ENCODE measurements around the gene GALE.
"Not testable (repeated sequence)": the region's sequence is repeated elsewhere in the genome, so short reads cannot be mapped to it uniquely, and the experiment has no call there.

The GALE gene

DNA sequence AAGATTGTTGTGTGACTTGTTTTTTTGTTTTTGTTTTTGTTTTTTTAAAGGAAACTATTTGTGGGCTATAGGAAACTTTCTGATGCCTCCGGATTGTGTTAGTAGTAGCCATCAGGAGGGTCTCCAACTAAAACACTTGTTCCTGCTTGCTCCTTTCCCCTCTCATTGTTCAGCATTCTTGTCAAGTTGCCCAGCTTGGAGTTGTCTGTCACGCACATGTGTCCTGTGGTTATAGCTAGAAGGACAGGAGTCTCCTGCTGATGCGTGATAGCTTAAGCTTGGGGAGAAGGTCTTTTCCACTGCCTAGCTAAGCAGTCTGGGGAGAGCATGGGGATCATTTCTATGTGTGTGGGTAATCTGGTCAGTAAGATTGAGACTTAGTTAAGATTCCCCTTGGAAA, 12.9 kb downstream of the GALE start:
- no peak overlapping the region for H3K9ac ChIP-seq (ENCODE audit: low read depth, low read length)
- H3K4me1 ChIP-seq (ENCODE audit: control insufficient read depth, insufficient read depth, low read length): peaks cover 21% of the 10 kb centered on the region
- H3K9me3 ChIP-seq (replicated peaks; ENCODE audit: low read length): no peaks in the 10 kb centered on the region
- peaks cover 47% of the 10 kb centered on the region for H3K36me3 ChIP-seq (ENCODE audit: insufficient read depth, low read length)
- no peak overlapping the region for H3K4me3 ChIP-seq (ENCODE audit: low read length)
- H3K27me3 ChIP-seq (ENCODE audit: control insufficient read depth, insufficient read depth, low read length): no peaks in the 10 kb centered on the region
- H3K4me2 ChIP-seq (ENCODE audit: low read length): no peak overlapping the region

DNA sequence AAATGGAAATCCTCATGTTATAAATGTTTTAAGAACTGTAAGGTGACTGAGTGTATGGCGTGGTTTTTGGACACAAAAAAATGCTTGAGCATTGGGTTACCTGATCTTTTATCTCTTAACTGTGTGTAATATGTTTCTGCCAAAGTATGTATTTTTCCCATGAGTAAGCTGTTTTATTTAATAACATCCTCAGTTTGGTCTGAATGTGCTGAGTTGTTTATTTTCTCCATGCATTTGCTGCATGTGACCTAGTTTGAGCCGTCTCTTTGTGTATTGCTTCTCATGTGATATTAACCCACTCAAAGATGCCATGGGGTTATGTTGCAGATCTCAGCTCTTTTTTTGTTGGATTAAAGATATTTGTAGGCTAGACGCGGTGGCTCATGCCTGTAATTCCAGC, 15.7 kb downstream of the GALE start:
- Histone ChIP-seq H3K9me3 (replicated peaks; ENCODE audit: low read length) (no peaks in the 10 kb centered on the region), H3K4me2 (ENCODE audit: low read length) (no peak overlapping the region), H3K9ac (ENCODE audit: low read depth, low read length) (no peak overlapping the region), H3K36me3 (ENCODE audit: insufficient read depth, low read length) (peaks cover 51% of the 10 kb centered on the region), H3K4me1 (ENCODE audit: control insufficient read depth, insufficient read depth, low read length) (peaks cover 14% of the 10 kb centered on the region), H3K27me3 (ENCODE audit: control insufficient read depth, insufficient read depth, low read length) (no peaks in the 10 kb centered on the region), H3K4me3 (ENCODE audit: low read length) (no peak overlapping the region)

DNA sequence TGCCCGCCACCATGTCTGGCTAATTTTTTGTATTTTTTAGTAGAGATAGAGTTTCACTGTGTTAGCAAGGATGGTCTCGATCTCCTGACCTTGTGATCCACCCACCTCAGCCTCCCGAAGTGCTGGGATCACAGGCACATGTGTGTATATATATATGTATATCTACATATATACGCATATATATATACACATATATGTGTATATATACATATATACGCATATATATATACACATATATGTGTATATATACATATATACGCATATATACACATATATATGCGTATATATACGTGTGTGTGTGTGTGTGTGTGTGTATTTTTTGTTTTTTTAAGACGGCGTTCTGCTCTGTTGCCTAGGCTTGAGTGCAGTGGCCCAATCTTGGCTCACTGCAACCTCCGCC, 17.4 kb downstream of the GALE start:
- not testable (repeated sequence) for H3K9ac ChIP-seq (ENCODE audit: low read depth, low read length); H3K9me3 ChIP-seq (replicated peaks; ENCODE audit: low read length); H3K4me2 ChIP-seq (ENCODE audit: low read length); H3K4me3 ChIP-seq (ENCODE audit: low read length); H3K27me3 ChIP-seq (ENCODE audit: control insufficient read depth, insufficient read depth, low read length)
- Histone ChIP-seq H3K36me3 (ENCODE audit: insufficient read depth, low read length) (peaks cover 41% of the 10 kb centered on the region), H3K4me1 (ENCODE audit: control insufficient read depth, insufficient read depth, low read length) (peaks cover 17% of the 10 kb centered on the region)

DNA sequence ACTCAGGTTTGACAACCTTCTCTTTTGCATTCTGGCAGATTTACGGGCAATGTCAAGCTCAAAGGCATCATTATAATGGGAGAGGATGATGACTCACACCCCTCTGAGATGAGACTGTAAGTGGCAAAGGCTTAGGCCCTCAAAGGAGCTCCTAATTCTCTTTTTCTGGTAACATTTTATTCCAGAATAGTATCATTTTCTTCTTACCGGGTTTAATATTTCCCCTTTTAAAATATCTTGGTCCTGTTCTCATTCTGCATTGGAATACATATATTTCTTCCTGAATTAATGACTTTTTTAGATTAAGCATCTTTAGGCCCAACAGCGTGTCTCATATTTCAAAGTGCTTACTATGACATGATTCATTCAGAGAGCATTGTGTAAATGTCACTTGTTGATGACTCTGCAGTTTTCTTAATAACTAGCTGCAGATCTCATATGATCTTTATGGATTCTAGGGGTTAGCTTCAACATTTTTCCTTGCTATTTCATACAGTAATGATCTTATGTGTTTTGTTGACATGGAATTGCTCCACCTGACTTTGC, 20.7 kb downstream of the GALE start:
- peaks cover 15% of the 10 kb centered on the region for H3K36me3 ChIP-seq (ENCODE audit: insufficient read depth, low read length)
- peak overlapping the region; percentile 86 for H3K4me2 ChIP-seq (ENCODE audit: low read length)
- H3K9ac ChIP-seq (ENCODE audit: low read depth, low read length): peak overlapping the region; percentile 85
- peak overlapping the region; percentile 82 for H3K4me3 ChIP-seq (ENCODE audit: low read length)
- H3K9me3 ChIP-seq (replicated peaks; ENCODE audit: low read length): no peaks in the 10 kb centered on the region
- no peaks in the 10 kb centered on the region for H3K27me3 ChIP-seq (ENCODE audit: control insufficient read depth, insufficient read depth, low read length)
- peaks cover 17% of the 10 kb centered on the region for H3K4me1 ChIP-seq (ENCODE audit: control insufficient read depth, insufficient read depth, low read length)

DNA sequence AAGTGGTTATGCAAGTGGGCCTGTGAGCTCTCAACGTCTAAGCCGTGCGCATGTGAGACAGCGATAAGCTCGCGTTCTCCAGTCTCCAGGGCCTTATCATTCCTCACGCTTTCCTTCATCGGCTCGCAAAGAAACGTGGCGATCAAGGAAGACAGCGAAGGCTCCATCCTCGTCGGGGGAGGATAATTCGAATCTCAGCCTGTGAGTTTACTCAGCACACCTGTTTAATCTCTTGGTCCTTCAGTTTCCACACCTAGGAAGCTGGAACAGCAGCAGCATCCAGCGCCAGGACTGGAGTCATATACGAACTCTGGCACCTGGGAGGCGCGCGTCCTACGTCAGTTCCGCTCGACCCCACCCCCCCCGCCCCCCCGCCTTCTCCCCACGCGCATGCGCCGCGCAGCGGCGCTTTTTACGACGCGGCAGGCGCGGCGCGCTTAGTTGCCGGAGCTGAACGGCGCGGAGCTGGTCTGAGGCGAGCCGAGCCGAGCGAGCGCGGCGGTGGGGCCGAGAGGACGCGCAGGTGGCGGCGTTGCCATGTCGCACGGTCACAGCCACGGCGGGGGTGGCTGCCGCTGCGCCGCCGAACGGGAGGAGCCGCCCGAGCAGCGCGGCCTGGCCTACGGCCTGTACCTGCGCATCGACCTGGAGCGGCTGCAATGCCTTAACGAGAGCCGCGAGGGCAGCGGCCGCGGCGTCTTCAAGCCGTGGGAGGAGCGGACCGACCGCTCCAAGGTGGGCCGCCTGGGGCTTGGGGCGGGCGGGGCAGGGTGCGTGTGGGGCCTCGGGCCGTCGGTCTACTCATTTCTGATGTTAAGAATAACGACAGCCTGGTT, 22.4 kb downstream of the GALE start, which contains the start of gene PITHD1:
TSS of gene PITHD1 (plus strand) at position 440 of the 836 bp plus-strand sequence. CDS start at position 538, 98 bp downstream.
- H3K9me3 ChIP-seq (replicated peaks; ENCODE audit: low read length): no peaks in the 10 kb centered on the region
- H3K4me3 ChIP-seq (ENCODE audit: low read length): peak within 1 kb of the TSS; percentile 82
- peaks cover 4% of the 10 kb centered on the region for H3K36me3 ChIP-seq (ENCODE audit: insufficient read depth, low read length)
- H3K27me3 ChIP-seq (ENCODE audit: control insufficient read depth, insufficient read depth, low read length): no peaks in the 10 kb centered on the region
- H3K9ac ChIP-seq (ENCODE audit: low read depth, low read length): peak within 1 kb of the TSS; percentile 85
- H3K4me2 ChIP-seq (ENCODE audit: low read length): peak within 1 kb of the TSS; percentile 87
- H3K4me1 ChIP-seq (ENCODE audit: control insufficient read depth, insufficient read depth, low read length): peaks cover 17% of the 10 kb centered on the region

DNA sequence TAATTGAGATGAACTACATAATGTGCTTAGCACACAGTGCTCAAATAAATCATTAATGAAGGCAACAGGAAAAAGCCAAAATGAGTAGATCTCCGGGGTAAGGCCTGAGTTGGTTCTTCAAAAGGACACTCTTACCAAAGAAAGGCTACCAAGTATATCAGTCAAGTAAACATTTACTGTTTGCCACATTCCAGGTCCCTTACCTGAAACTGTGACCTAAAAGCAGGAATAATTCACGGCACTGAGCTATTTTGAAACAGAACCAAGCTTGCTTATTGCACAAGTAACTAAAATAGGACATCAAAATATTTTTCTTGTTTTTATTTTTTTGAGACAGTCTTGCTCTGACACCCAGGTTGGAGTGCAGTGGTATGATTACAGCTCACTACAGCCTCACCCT, 24.3 kb downstream of the GALE start:
- peaks cover 17% of the 10 kb centered on the region for H3K4me1 ChIP-seq (ENCODE audit: control insufficient read depth, insufficient read depth, low read length)
- H3K36me3 ChIP-seq (ENCODE audit: insufficient read depth, low read length): no peaks in the 10 kb centered on the region

DNA sequence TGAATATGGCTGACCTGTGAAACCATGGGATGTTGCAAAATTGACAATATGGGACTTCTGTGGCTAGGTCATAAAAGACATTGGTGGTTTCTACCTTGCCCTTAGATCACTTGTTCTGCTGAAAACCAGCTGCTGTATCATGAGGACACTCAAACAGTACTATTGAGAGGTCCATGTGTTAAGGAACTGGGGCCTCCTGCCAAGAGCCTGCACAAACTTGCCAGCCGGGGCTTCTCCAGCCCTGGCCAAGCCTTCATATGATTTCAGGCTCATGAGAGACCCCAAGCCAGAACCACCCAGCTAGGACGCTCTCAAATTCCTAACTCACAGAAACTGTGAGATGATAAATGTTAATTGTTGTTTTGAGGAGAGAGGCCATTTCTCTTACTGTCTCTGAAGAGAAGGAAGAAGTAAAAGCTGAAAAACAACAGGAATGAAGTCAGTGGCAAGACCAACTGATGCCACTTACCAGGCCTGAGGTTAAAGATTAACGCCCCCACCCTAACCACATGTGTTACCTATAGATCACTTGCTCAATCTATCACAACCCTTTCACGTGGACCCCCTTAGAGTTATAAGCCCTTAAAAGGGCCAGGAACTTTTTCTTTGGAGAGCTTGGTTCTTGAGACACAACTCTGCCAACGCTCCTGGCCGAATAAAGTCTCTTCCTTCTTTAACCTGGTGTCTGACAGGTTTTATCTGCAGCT, 26.2 kb downstream of the GALE start:
- H3K36me3 ChIP-seq (ENCODE audit: insufficient read depth, low read length): no peaks in the 10 kb centered on the region
- H3K4me1 ChIP-seq (ENCODE audit: control insufficient read depth, insufficient read depth, low read length): peaks cover 4% of the 10 kb centered on the region
- no peaks in the 10 kb centered on the region for H3K9me3 ChIP-seq (replicated peaks; ENCODE audit: low read length)
- H3K4me2 ChIP-seq (ENCODE audit: low read length): no peak overlapping the region
- no peak overlapping the region for H3K9ac ChIP-seq (ENCODE audit: low read depth, low read length)
- no peak overlapping the region for H3K4me3 ChIP-seq (ENCODE audit: low read length)
- no peaks in the 10 kb centered on the region for H3K27me3 ChIP-seq (ENCODE audit: control insufficient read depth, insufficient read depth, low read length)

More for the DNA sequence above, 24.3 kb downstream of the GALE start:
- no peak overlapping the region for H3K4me3 ChIP-seq (ENCODE audit: low read length)
- H3K9ac ChIP-seq (ENCODE audit: low read depth, low read length): no peak overlapping the region
- H3K9me3 ChIP-seq (replicated peaks; ENCODE audit: low read length): no peaks in the 10 kb centered on the region
- no peaks in the 10 kb centered on the region for H3K27me3 ChIP-seq (ENCODE audit: control insufficient read depth, insufficient read depth, low read length)
- no peak overlapping the region for H3K4me2 ChIP-seq (ENCODE audit: low read length)

DNA sequence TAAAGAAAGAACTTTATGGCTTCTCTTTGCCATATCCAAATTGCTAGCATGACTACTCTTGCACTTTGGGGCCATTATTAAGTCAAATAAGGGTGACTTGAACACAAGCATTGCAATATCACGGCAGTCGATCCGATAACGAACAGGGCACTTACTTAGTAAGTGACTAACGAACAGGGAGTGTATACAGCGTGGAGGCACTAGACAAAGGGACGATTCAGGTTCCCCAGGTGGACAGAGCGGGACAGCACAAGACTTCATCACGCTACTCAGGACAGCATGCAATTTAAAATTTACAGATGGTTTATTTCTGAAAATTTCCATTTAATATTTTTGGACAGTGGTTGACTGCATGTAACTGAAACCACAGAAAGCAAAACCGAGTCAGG, 27.7 kb downstream of the GALE start:
- Histone ChIP-seq H3K9ac (ENCODE audit: low read depth, low read length) (no peak overlapping the region), H3K4me2 (ENCODE audit: low read length) (no peak overlapping the region), H3K4me3 (ENCODE audit: low read length) (no peak overlapping the region), H3K9me3 (replicated peaks; ENCODE audit: low read length) (no peaks in the 10 kb centered on the region), H3K27me3 (ENCODE audit: control insufficient read depth, insufficient read depth, low read length) (no peaks in the 10 kb centered on the region), H3K36me3 (ENCODE audit: insufficient read depth, low read length) (no peaks in the 10 kb centered on the region), H3K4me1 (ENCODE audit: control insufficient read depth, insufficient read depth, low read length) (no peaks in the 10 kb centered on the region)

DNA sequence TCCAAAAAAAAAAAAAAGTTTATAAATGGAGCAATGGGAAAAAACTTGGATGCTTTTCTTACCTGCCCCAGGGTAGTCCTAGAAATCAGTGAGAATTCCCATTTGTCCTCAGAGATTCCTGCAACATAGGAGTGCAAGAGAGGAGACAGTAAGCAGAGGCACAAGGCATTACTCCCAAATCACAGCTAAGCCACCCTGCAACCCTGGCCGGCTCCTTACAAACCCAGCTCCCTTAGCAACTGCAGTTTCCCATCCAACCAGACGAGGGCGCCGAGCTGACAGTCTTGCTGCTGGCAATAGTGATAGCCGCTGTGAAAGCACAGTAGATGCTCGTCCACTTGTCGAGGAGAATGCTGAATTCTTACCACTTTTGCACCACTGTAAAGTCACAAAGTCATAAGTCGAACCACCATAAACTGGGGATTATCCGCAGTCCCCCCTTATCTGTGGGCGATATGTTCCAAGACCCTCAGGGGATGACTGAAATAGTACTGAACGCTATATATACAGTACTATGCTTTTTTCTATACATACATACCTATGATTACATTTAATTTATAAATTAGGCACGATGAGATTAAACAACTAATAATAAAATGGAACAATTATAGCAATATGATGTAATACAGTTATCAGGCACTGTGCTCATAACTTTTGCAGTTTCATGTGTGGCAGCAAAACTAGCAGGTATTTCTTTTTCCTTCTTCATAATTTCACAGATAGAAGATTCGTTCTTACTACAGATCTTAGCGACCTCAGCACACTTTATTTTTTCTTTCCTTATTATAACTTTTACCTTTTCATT, 28.3 kb downstream of the GALE start:
- H3K4me1 ChIP-seq (ENCODE audit: control insufficient read depth, insufficient read depth, low read length): no peaks in the 10 kb centered on the region
- no peaks in the 10 kb centered on the region for H3K9me3 ChIP-seq (replicated peaks; ENCODE audit: low read length)
- no peak overlapping the region for H3K9ac ChIP-seq (ENCODE audit: low read depth, low read length)
- peak overlapping the region; percentile 50 for H3K4me2 ChIP-seq (ENCODE audit: low read length)
- no peak overlapping the region for H3K4me3 ChIP-seq (ENCODE audit: low read length)
- no peaks in the 10 kb centered on the region for H3K36me3 ChIP-seq (ENCODE audit: insufficient read depth, low read length)
- no peaks in the 10 kb centered on the region for H3K27me3 ChIP-seq (ENCODE audit: control insufficient read depth, insufficient read depth, low read length)

DNA sequence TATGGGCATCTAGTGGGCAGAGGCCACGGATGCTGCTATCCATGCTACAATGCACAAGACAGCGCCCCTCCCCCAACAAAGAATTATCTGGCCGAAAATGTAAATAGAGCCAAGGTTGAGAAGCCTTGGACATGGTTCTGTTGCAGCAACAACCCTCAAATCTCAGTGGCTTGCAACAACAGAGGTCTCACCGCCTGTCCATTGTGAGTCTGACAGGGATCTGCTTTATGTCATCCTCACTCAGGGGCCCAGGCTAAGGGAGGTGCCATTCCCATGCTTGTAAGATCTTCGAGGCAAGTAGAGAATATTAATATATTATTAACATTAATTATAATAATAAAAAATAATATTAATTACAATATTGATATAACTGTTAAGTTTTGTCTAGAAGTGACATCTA, 31.8 kb downstream of the GALE start:
- H3K9me3 ChIP-seq (replicated peaks; ENCODE audit: low read length): no peaks in the 10 kb centered on the region
- H3K4me3 ChIP-seq (ENCODE audit: low read length): no peak overlapping the region
- peaks cover 8% of the 10 kb centered on the region for H3K36me3 ChIP-seq (ENCODE audit: insufficient read depth, low read length)
- H3K4me2 ChIP-seq (ENCODE audit: low read length): no peak overlapping the region
- no peaks in the 10 kb centered on the region for H3K4me1 ChIP-seq (ENCODE audit: control insufficient read depth, insufficient read depth, low read length)
- no peak overlapping the region for H3K9ac ChIP-seq (ENCODE audit: low read depth, low read length)
- H3K27me3 ChIP-seq (ENCODE audit: control insufficient read depth, insufficient read depth, low read length): no peaks in the 10 kb centered on the region

DNA sequence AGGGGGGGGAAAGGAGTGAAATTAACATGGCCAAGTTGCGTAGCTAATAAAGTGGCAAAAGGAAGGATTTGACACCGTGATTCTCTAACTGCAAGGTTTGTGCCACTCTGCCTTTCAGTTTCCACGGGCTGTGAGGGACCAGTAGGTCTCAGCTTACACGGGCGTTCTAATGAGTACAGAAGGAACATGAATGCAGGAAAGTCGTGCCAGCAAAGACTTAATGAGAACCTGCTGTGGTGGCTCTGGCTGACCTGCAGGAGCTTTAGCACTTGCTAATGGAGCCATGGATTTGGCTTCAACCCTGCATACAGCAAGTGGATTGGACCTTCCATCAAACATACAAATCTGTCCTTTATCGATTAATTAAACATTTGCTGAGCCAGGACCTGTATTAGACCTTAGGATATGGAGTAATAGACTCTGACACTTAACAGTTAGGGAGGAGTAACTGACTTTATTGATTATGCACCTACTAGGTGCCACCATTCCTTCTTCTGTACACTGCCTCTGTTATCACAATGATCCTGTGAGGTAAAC, 37.4 kb downstream of the GALE start:
- peaks cover 58% of the 10 kb centered on the region for H3K36me3 ChIP-seq (ENCODE audit: insufficient read depth, low read length)
- H3K4me3 ChIP-seq (ENCODE audit: low read length): no peak overlapping the region
- no peaks in the 10 kb centered on the region for H3K27me3 ChIP-seq (ENCODE audit: control insufficient read depth, insufficient read depth, low read length)
- H3K4me1 ChIP-seq (ENCODE audit: control insufficient read depth, insufficient read depth, low read length): peaks cover 2% of the 10 kb centered on the region
- H3K9ac ChIP-seq (ENCODE audit: low read depth, low read length): no peak overlapping the region
- H3K4me2 ChIP-seq (ENCODE audit: low read length): no peak overlapping the region
- no peaks in the 10 kb centered on the region for H3K9me3 ChIP-seq (replicated peaks; ENCODE audit: low read length)

Data from skeletal muscle satellite cell (primary cell).